Liver (tissue), 3 donors: ENCODE measurements around the gene VDAC1.

Experiments used
- ATF3 ChIP-seq: IDR thresholded peaks from 2 replicates; pipeline ENCODE4 v1.6.1; 2016; ENCODE audit warnings: antibody characterized with exemption
- CTCF ChIP-seq: fragments of 150-350 bp; IDR thresholded peaks from 2 replicates; pipeline ENCODE4 v1.5.1; 2017; ENCODE audit warnings: improper control_type of control experiment, low read depth, low read length; ENCODE audit not compliant: missing input control
- GABPA ChIP-seq, 2 donors: IDR thresholded peaks in 1 of 2; conservative IDR thresholded peaks in 1 of 2; 2 replicates each; pipeline ENCODE4 v1.6.1; 2016; ENCODE audit warnings: antibody characterized with exemption in 2 of 2, mild to moderate bottlenecking in 1 of 2, moderate library complexity in 1 of 2
- RXRA ChIP-seq, 2 donors: IDR thresholded peaks; 2 replicates each; pipeline ENCODE4 v1.6.1; 2017 to 2018; ENCODE audit warnings: antibody characterized with exemption in 2 of 2, mild to moderate bottlenecking in 1 of 2
- TAF1 ChIP-seq: conservative IDR thresholded peaks from 2 replicates; pipeline ENCODE4 v1.6.1; 2016; ENCODE audit warnings: antibody characterized with exemption, mild to moderate bottlenecking
- donor health status: healthy.
- donor health status: healthy.

GRCh38 chr5:134043793-134044792, 39.3 kb upstream of the VDAC1 start:
- no peak for TF ChIP-seq TAF1
- TF ChIP-seq CTCF, result no peak
- no peak for TF ChIP-seq RXRA (IDR thresholded peaks at IDR 0.05)
- TF ChIP-seq ATF3, result no peak
- TF ChIP-seq GABPA (IDR thresholded peaks at IDR 0.05 in 1 of 2, conservative IDR thresholded peaks at IDR 0.05 in 1 of 2), result no peak
